Progenitor cell of endocrine pancreas (in vitro differentiated cells): ENCODE measurements around the gene LSS. TPM values are rescaled to one million over a fixed set of nuclear protein-coding genes. Genes with fewer than 3 reads are reported as not detected.

Experiments used
- DNase-seq: peaks from one replicate; pipeline ENCODE4 v3.0.0; 2021; ENCODE audit warnings: low spot score; ENCODE audit not compliant: unreplicated experiment
- H3K27ac Mint-ChIP-seq: 2 replicates; pipeline ENCODE4 v1.8.0; 2021; ENCODE audit warnings: mild to moderate bottlenecking, moderate library complexity, mixed read lengths
- H3K27me3 Mint-ChIP-seq: 2 replicates; pipeline ENCODE4 v1.8.0; 2021; ENCODE audit warnings: mixed read lengths
- H3K36me3 Mint-ChIP-seq: 2 replicates; pipeline ENCODE4 v1.8.0; 2022; ENCODE audit warnings: mixed read lengths; ENCODE audit not compliant: insufficient read depth
- H3K4me1 Mint-ChIP-seq: 2 replicates; pipeline ENCODE4 v1.8.0; 2021; ENCODE audit warnings: low read depth, mixed read lengths
- H3K4me3 Mint-ChIP-seq: 2 replicates; pipeline ENCODE4 v1.8.0; 2021; ENCODE audit warnings: low read depth, mild to moderate bottlenecking, moderate library complexity, mixed read lengths
- H3K9me3 Mint-ChIP-seq: 2 replicates; pipeline ENCODE4 v1.8.0; 2021; ENCODE audit warnings: low read depth, mixed read lengths
- CTCF ChIP-seq: fragments of 200-600 bp; sonication (generic); IDR thresholded peaks from one replicate; pipeline ENCODE4 v1.5.0; 2021; ENCODE audit warnings: antibody characterized with exemption, mild to moderate bottlenecking; ENCODE audit not compliant: unreplicated experiment
- total RNA-seq: library from RNA; stranded (reverse); gene quantifications from 2 replicates; pipeline ENCODE4 v1.2.1, GENCODE V29; 2021

The LSS gene
- total RNA-seq, 1 donor from 2014 or later = 145 TPM

GRCh38 chr21:46199436-46200373 is 28.9 kb downstream of the LSS start:
- no peak overlapping the region for H3K4me3 Mint-ChIP-seq
- H3K9me3 Mint-ChIP-seq = no peaks in the 10 kb centered on the region
- H3K4me1 Mint-ChIP-seq = peaks cover 18% of the 10 kb centered on the region
- TF ChIP-seq CTCF = no peak
- peaks cover 42% of the 10 kb centered on the region for H3K36me3 Mint-ChIP-seq
- H3K27me3 Mint-ChIP-seq = no peaks in the 10 kb centered on the region
- no peak overlapping the region for H3K27ac Mint-ChIP-seq
- DNase-seq = no peak

GRCh38 chr21:46196733-46197132 is 31.8 kb downstream of the LSS start:
- TF ChIP-seq CTCF = no peak
- Mint-ChIP-seq H3K27me3 (no peaks in the 10 kb centered on the region), H3K9me3 (no peaks in the 10 kb centered on the region)

GRCh38 chr21:46195595-46196195 is 32.9 kb downstream of the LSS start:
- Mint-ChIP-seq H3K9me3 (no peaks in the 10 kb centered on the region), H3K36me3 (peaks cover 37% of the 10 kb centered on the region), H3K4me3 (no peak overlapping the region), H3K27me3 (no peaks in the 10 kb centered on the region), H3K27ac (no peak overlapping the region), H3K4me1 (peaks cover 18% of the 10 kb centered on the region)
- peak; percentile 6 for DNase-seq
- no peak for TF ChIP-seq CTCF

More at GRCh38 chr21:46196733-46197132, 31.8 kb downstream of the LSS start:
- H3K36me3 Mint-ChIP-seq = peaks cover 37% of the 10 kb centered on the region
- no peak overlapping the region for H3K4me3 Mint-ChIP-seq
- H3K27ac Mint-ChIP-seq = peak overlapping the region; percentile 86
- no peak for DNase-seq
- H3K4me1 Mint-ChIP-seq = peaks cover 18% of the 10 kb centered on the region

- H3K4me1 Mint-ChIP-seq = peaks cover 18% of the 10 kb centered on the region
Measured at GRCh38 chr21:46194374-46195334, 33.9 kb downstream of the LSS start.

More at GRCh38 chr21:46194374-46195334, 33.9 kb downstream of the LSS start:
- H3K27ac Mint-ChIP-seq = no peak overlapping the region
- no peak overlapping the region for H3K4me3 Mint-ChIP-seq
- no peak for TF ChIP-seq CTCF
- no peaks in the 10 kb centered on the region for H3K27me3 Mint-ChIP-seq
- peaks cover 29% of the 10 kb centered on the region for H3K36me3 Mint-ChIP-seq
- no peak for DNase-seq
- H3K9me3 Mint-ChIP-seq = no peaks in the 10 kb centered on the region
